ENCODE results near the gene IL22RA2. TPM values are rescaled to one million over a fixed set of nuclear protein-coding genes. Genes with fewer than 3 reads are reported as not detected.

Gene IL22RA2
- total and polyA plus RNA-seq, 2 of the 13 experiments (the other 11 are each of a cell fraction or from before 2014, with no cell fraction given): not detected

GRCh38 chr6:137218473-137218916 is 45.1 kb upstream of the IL22RA2 start:
- Histone ChIP-seq H3K4me2 (ENCODE audit: low read depth, low read length) (peak overlapping the region; percentile 92), H3K4me3 (replicated peaks in 1 of 3; ENCODE audit: insufficient read depth in 1 of 3, low read depth in 2 of 3, low read length in 3 of 3) (peak overlapping the region; percentile 87 to 93 (median 89)), H3K9ac (ENCODE audit: insufficient read depth, low read depth, low read length) (peak overlapping the region; percentile 92), H3K9me3 (ENCODE audit: low read length) (no peaks in the 10 kb centered on the region), H3K4me1 (ENCODE audit: insufficient read depth, low read length) (peaks cover 57% of the 10 kb centered on the region), H3K79me2 (ENCODE audit: insufficient read depth, low read length) (peaks cover 57% of the 10 kb centered on the region), H3K27ac (ENCODE audit: extremely low read length, insufficient read depth, low read length) (peak overlapping the region; percentile 88), H2AFZ (ENCODE audit: low read length) (no peak overlapping the region), H3K36me3 (replicated peaks in 1 of 2; ENCODE audit: control insufficient read depth in 1 of 2, insufficient read depth in 2 of 2, low read length in 2 of 2) (peaks cover 0 to 6% of the 10 kb centered on the region in 2 experiments; a peak in 2 of 5 replicates), H3K27me3 (ENCODE audit: control insufficient read depth in 1 of 2, insufficient read depth in 2 of 2, low read length in 2 of 2) (peaks cover 0 to 4% of the 10 kb centered on the region in 2 experiments; a peak in 1 of 5 replicates), H4K20me1 (ENCODE audit: insufficient read depth, low read length) (peaks cover 39% of the 10 kb centered on the region)
- DNase-seq (ENCODE audit: low spot score) (peak; percentile 36), FAIRE-seq (peak; percentile 47), ATAC-seq (peak; percentile 65)
- in situ Hi-C loops (cut with HindIII; ENCODE audit: extremely low pct_ligation_motif_present, low pct_unique_long_range_greater_than_20kb): no loop called here
- CTCF ChIA-PET (ENCODE audit: low intra/inter-chr PET ratio, low total read pairs): no interaction called here
- POLR2A ChIA-PET: interaction anchor here (1.0 to 1.4 kb wide), 5 partner anchors 9 to 135 kb away, joined by 3 to 4 read pairs (median 3); no protein-coding TSS in a partner anchor
- 0% methylated on average over 13 of the region's 13 CpGs for WGBS (ENCODE audit: low lambda C conversion rate)
- intact Hi-C loops (cut with micrococcal nuclease; ENCODE audit: unreplicated experiment): loop anchor here (2.0 to 5.0 kb wide), 3 partner anchors 39 to 136 kb away; no protein-coding TSS in a partner anchor
- BruUV-seq (replicated peaks): no TSS peak
- TF ChIP-seq ZBTB38 (CRISPR knock-in tag; IDR thresholded peaks at IDR 0.05) (no peak), ZNF704 (CRISPR knock-in tag; IDR thresholded peaks at IDR 0.05; ENCODE audit: borderline replicate concordance) (no peak), ZNF747 (CRISPR knock-in tag; IDR thresholded peaks at IDR 0.05; ENCODE audit: borderline replicate concordance) (no peak), SIN3A (IDR thresholded peaks at IDR 0.05; ENCODE audit: borderline replicate concordance, low read depth, low read length) (no peak), CREB3 (CRISPR knock-in tag; IDR thresholded peaks at IDR 0.05) (peak; percentile 3; the same call in 1 of the 2 replicates), ZMAT5 (CRISPR knock-in tag; IDR thresholded peaks at IDR 0.05; ENCODE audit: borderline replicate concordance, low read depth) (no peak), ZNF44 (CRISPR knock-in tag; IDR thresholded peaks at IDR 0.05) (no peak), SALL1 (CRISPR knock-in tag; IDR thresholded peaks at IDR 0.05) (no peak), ZNF234 (CRISPR knock-in tag; conservative IDR thresholded peaks at IDR 0.05) (no peak), ZNF709 (CRISPR knock-in tag; IDR thresholded peaks at IDR 0.05) (no peak), ZNF891 (CRISPR knock-in tag; IDR thresholded peaks at IDR 0.05) (no peak), ZNF790 (CRISPR knock-in tag; IDR thresholded peaks at IDR 0.05; ENCODE audit: borderline replicate concordance) (no peak), SOX13 (IDR thresholded peaks at IDR 0.05) (no peak), SOX13 (CRISPR knock-in tag; conservative IDR thresholded peaks at IDR 0.05 in 1 of 2, IDR thresholded peaks at IDR 0.05 in 1 of 2) (no peak), WIZ (CRISPR knock-in tag; IDR thresholded peaks at IDR 0.05) (no peak)
- TF ChIP-seq, protein P1, sequence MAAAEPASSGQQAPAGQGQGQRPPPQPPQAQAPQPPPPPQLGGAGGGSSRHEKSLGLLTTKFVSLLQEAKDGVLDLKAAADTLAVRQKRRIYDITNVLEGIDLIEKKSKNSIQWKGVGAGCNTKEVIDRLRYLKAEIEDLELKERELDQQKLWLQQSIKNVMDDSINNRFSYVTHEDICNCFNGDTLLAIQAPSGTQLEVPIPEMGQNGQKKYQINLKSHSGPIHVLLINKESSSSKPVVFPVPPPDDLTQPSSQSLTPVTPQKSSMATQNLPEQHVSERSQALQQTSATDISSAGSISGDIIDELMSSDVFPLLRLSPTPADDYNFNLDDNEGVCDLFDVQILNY (CRISPR knock-in tag; conservative IDR thresholded peaks at IDR 0.05): no peak

Measured in HepG2 (cell line).